Stimulated activated CD4-positive, alpha-beta T cell treated with anti-CD3 and anti-CD28 coated beads, Interleukin-2, amount 100 ng/mL, for 4 hours (primary cell): Measurements from ENCODE around the gene PROK2.
A peak's percentile ranks its signal among the peaks of the same experiment; 100 is the strongest.

Source experiments
- DNase-seq: peaks from one replicate; pipeline ENCODE4 v3.0.0-alpha.2; 2020; ENCODE audit warnings: low read depth

PROK2 gene, protein sequence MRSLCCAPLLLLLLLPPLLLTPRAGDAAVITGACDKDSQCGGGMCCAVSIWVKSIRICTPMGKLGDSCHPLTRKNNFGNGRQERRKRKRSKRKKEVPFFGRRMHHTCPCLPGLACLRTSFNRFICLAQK

DNA sequence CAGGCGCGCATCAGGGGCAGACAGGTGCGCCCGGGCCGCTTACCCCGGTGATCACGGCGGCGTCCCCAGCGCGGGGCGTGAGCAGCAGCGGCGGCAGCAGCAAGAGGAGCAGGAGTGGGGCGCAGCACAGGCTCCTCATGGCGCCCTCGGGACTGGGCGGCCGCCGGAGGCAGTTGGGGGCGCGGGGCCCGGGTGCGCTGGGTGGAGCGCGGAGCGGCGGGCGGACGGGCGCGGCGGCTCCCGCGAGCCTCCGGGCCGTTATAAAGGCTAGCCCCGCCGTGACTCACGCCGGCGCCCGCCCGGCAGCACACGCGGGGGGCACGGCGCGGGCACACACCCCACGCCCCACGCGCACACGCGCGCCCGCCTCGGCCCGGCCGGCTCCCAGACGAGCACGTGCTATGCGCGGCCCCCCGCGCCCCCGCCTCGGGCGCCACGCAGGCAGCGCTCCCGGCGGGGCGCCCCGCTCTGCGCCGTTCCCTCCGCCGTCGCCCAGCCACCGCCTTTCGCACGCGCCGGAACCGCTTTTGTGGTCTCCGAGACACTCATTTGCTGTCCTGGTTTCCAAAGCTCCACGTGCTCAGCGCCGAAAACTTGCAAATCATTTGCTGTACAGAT is at the start of gene PROK2:
PROK2 (minus strand) TSS at position 235 of the 618 bp plus-strand sequence; CDS start at position 139, 96 bp downstream.
- DNase-seq = peak; percentile 24

DNA sequence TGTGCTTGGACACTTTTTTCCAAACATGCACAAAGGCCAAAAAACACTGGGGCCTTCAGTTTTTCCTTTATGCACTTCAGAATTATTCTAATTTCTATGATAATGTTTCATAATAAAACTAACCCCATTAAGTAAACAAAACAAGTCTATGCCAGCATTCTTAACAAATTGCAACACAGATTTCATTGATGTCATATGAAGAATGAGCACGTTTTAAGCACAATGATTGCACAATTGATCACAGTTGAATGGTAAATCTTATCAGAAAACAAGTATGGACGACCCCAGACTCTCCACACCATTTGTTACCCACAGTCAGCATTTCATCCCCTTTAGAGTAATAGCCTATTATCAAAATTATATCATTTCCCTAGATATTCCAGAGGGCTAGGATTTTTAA is 46.7 kb upstream of the PROK2 start:
- DNase-seq = no peak

DNA sequence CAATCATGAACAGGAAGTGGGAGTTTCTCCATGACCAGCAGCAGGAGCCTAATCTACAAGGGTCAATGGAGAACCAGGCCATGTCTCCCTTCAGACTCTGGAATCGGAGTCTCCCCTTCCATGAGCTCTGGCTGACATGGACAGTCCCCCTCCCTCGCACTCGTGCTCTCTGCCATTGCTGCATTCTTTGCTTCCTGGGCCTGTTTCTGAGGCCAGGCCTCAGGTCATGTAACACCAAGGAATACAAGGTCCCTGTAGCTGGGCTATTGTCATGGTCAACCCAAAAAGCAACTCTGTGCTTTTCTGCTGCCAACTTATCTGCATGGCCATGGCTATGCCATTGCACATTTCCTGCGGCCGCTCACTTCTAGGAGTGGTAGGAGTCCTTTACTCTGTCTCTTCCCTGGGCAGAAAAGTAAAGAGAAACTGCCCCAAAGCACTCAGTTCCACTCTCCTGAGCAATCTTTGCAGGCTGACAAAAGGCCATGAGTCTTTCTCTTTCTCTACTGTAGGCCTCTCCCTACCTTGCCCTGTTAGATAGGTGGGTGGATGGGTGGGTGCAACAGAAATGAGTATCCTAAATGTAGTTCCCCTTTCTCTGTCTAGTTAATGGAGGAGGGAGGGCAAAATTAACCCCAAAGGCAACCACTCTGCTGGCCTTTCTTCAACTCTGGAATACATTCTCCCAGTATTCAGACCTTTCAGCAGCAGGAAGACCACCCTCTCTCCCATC is 40.8 kb upstream of the PROK2 start:
- DNase-seq = no peak

DNA sequence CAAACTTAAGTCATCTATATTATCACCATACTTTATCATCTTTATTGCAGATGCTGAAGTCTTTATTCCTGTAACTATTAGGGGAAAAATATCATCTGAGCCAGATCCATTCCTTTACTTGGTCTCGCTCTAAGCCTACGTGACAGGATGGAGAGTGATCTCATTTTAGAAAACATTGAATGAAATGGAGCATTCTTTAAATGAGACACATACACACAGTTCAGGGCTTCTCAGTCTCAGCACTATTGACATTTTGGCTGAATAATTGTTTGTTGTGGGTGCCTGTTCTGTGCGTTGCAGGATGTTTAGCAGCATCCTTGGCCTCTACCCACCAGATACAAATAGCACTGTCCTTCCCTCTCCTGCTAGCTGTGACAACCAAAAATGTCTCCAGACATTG is 36.2 kb upstream of the PROK2 start:
- DNase-seq = no peak

DNA sequence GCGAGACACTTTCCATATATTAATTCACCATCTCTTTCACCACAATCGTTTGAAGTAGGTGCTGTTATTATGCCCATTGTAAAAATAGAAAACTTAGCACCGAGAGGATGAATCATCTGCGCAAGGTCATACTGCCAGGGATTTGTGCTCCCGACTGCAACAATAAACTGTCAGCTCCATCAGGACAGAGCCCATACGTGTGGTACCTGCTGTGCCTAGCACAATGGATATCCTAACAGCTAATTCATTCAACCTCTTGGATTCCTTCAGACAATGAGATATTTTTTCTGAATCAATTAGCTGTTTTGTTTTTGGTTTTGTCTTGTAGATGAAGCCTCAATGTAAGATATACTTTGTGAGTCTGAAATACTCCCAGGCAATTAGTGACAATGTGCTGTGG is 32.3 kb upstream of the PROK2 start:
- no peak for DNase-seq

DNA sequence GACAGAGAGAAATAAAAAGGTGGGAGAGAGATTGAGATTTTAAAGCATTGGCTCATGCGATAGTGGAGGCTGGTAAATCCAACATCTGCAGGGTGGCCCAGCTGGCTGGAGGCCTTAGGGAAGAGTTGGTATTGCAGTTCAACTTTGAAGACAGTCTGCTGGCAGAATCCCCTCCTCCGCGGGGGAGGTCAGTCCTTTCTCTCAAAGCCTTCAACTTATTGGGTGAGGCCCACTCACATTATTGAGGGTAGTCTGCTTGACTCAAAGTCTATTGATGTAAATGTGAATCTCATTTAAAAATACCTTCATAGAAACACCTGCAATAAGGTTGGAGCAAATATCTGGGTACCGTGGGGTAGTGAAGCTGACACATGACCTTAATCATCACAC is 31.8 kb upstream of the PROK2 start:
- DNase-seq = no peak

DNA sequence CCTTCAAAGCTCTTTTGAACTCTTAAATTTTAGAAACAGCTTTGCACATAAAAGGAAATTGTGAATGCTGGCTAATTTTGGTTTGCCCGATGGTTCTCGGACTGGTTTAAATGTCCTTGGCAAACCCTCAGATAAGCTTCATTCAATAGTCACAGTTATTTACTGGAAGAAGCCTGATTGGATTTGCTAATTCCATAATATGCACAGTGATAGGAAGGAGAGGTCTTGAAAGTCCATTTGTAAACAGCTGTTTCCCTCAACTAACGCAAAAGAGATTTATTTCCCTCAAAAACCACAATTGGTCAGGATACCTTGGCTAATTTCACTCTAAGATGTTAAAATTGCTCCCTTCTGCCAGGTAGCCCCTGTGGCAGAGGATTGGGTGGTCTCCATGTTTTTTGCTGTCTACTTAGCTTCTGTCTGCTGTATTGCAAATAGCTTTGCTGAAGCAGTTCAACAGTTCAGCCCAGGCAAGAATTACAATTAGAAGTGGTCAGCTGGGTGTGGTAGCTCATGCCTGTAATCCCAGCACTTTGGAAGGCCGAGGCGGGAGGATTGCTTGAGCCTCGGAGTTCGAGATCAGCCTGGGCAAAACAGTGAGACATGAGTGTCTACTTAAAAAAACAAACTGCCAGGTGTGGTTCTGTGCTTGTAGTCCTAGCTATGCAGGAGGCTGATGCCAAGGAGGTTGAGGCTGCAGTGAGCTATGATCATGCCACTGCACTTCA is 30.6 kb upstream of the PROK2 start:
- no peak for DNase-seq

DNA sequence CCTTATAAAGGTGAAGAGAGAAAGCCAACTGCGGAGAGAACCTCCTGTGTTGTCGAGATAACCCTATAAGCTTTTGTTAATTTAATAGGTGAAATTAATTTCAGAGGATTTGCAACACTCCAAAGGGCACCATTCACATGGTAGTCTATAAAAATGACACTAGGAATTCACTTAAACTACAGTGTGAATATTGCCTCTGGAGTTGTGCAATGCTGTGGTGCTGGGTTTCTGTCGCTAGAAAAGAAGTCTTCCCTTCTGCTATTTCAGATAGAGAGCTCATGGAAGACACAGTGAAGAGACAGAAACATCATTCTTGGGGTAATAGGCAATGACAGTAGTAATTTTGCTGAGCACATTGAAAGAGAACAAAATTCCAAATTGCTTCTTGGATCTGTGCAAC is 28.8 kb upstream of the PROK2 start:
- no peak for DNase-seq

DNA sequence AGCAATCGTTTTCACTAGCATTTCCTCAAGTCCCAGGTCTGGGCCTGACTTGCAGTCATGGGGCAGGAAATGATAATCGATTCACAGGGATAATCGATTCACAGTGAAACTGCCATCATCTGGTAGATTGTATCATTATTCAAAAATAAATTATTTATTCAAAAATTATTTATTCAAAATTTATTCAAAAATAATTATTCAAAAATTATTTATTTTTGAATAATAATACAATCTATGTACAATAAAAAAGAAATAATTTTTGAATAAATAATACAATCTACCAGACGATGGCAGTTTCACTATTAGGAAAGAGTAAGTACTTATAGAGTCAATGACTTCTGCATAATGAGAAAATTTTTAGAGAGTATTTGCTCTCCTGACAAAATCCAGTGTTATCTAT is 28.1 kb upstream of the PROK2 start:
- no peak for DNase-seq

DNA sequence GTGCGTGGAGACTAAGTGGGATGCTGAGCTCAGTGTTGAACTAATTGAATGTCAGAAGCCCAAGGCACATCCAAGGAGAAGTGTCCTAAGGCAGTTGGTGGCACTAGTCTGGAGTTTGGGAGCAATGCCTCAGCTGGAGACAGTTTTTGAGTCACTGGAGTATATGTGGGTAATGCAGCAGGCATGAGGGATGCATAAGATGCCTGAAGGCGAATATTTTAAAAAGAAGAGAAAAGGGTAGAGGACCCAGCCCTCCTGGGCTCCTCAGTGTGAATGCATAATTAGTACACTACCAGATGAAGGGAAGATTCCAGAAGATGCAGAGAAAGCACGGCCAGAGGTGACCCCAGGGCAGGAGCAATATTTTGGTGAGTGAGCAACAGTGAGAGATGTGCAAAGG is 25.1 kb upstream of the PROK2 start:
- no peak for DNase-seq

DNA sequence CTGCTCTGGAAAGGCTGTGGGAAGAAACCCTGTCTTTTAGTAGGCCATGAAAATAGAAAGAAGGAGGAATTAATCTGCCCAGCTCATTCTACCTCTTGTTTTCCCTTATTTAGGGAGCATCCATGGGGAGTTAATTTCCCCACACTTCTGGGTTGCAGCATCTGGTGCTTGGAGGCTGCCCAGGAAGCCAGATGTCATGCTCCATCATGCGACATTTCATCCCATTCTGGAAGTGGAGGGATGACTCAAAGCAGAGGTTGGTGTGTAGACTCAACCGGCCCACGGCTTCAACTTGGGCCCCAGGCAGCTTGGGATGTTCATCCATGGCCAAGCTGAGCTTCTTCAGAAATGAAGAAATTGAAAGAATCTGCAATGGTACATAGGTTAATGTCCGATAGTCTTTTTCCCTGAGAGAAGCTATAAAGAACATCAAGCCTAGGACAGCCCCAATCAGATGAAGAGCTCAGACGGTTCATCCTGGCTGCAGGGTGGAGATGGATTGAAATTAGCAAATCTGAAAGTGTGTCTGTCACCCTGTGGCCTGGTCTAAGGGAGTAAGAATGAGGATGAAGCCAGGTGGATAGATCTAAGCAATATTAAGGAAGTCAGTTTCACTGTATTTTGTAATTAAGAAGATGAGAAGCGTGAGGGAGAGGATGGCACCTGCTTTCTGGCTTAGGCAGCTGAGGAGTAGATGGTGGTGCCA is 24.5 kb upstream of the PROK2 start:
- DNase-seq = no peak

DNA sequence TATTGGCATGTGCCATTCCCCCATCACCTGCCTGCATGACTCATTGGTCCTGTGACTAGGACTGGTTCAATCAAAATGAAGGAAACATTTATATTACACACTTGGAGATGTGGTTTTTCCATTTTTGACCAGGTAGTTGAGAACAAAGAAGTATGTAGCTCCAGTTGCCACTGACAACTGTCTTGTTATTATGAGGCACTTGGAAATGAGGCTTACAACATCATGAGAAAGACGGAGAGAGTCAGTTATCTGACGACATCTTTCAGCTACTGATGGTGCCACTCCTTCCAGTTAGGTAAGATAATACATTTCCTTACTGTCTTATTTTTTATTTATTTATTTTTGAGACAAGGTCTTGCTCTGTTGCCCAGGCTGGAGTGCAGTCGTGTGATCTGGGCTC is 21.8 kb upstream of the PROK2 start:
- DNase-seq = no peak

DNA sequence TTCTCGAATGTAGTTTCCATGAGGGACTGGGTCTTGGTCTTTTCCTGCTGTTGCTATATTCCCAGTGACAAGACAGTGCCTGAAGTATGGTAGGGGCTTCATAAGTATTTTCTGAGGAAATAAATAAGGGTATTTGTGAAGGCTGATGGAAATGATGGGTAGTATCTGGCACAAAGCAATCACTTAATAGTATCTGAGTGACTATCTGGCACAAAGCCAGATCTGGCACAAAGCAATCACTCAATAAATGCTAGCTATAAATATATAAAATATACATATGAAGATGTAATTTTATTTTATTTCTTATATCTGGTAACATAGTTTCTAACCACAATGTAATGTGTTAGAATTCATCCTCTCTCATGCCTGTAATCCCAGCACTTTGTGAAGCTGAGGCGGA is 20.7 kb upstream of the PROK2 start:
- no peak for DNase-seq

DNA sequence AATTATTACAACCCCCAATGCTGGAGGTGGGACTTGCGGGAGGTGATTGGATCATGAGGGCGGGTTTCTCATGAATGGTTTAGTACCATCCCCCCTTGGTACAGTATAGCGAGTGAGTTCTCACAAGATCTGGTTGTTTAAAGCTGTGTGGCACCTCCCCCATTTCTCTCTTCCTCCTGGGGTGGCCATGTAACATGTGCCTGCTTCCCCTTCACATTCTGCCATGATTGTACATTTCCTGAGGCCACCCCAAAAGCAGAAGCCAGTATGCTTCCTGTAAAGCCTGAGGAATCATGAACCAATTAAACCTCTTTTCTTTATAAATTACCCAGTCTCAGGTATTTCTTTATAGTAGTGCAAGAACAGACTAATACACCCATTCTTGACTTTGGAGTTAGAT is 20.3 kb upstream of the PROK2 start:
- no peak for DNase-seq

DNA sequence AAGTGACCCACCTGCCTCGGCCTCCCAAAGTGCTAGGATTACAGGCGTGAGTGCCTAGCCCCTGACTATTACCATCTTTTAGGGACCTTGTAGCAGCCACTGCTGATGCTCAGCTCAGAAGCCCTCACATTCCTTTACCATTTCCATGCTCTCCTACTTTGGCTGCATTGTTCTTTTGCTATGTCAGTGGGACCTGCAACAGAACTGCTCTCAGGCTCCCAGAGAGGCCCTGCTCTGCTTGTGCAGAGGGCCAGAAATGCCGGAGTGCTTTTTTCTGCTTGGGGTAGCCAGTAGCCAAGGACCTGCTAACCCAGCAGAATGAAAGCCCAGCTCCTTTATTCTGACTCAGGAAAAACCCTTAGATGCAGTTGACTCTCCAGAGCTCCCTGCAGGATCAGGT is 18.3 kb upstream of the PROK2 start:
- DNase-seq = no peak

DNA sequence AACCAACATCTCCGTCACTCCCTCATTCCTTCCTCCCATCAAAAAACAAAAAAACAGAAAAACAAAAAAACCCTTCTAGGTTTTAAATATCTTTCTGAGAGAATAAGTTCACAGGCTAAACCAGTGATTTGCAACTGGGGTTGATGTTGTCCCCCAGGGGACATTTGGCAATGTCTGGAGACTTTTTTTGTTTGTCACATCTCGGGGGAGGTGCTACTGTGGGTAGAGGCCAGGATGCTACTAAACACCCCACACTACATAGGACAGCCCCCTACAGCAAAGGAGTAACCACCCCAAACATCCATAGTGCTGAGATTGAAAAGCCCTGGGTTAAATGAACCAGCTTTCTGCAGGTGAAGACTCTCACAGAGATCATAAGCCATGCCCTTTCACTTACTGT is 17.0 kb upstream of the PROK2 start:
- DNase-seq = no peak

DNA sequence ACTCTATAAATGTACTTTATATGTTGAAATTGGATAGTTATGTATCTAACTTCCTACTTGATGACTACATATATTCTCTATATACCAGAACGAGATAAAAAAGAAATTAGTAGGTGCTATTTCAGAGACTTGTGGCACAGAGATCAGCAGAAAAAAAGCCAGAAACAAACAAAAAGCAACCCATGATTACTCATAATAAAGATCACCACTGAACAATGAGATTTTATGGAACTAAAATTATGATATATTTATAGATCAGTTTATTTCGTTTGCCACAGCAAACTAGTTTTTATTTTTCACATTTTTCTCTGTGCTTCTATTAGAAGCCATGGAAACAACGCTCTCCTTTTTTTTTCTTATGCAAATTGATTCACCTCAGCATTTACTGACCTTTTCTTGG is 15.1 kb upstream of the PROK2 start:
- DNase-seq = no peak

DNA sequence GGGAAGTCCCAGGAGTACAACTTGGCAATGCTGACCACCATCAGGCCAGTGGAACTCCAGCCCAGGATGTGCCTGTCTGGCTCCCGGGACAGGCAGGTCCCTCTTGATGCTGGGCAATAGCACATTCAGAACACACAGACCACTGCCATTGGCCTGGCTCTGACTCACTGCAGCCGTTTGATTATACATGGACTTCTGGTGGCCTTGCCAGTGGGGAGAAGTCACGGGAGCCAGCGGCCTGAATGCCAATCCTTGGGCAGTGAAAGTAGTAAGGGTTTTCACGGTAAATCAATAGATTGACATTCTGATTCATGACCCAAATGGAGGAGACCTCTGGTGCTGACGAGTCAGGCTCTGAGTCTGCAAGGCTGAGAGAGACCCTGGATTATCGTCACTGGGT is 12.5 kb upstream of the PROK2 start:
- no peak for DNase-seq

DNA sequence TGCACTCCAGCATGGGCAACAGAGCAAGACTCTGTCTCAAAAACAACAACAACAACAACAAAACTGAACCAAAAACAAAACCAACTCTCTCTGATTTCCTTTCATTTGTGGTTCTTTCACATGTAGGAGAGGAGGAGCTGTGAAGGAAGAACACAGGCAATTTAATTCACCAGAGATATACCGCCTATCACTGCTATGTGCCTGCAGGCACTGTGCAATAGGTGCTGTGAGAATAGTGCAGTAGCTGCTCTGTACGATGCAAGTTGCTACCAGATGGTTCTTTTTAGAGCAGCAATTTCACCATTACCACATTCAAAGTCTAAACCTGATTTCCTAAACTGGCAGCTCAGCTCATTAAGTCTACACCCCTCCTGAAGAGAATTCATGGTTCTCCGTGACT is 11.3 kb upstream of the PROK2 start:
- DNase-seq = no peak

DNA sequence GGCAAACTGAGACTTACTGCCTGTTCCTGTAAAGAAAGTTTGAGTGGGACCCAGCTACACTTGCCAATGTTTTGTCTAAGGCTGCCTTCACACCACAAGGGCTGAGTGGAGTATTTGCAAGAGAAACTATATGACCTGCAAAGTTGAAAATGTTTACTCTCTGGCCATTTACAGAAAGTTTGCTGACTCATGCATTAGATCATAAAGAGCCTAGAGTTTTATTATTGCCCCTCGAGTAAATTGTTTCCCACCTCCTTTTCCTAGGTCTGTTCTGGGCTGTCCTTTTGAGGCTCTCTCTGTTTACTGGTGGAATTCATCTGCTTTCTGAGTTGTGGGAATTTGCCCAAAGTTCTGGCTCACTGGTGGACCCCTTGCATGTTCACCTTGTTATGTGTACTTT is 6.7 kb upstream of the PROK2 start:
- no peak for DNase-seq

DNA sequence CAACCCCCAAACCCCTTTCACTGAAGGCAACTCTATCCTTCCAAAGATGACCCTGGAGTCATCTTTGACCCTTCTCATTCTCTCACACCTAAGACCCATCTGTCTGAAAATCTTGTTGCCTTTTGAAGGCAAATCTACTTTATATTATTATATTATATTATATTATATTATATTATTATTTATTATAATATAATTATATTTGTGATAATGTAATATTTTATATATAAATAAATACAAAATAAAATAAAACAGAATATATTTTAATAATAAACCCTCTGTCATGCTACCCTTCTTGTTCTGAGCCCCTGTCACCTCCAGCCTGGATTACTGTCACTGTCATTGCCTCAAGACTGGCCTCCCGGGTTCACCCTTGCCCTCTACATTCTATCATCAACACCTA is 5.0 kb upstream of the PROK2 start:
- DNase-seq = no peak

DNA sequence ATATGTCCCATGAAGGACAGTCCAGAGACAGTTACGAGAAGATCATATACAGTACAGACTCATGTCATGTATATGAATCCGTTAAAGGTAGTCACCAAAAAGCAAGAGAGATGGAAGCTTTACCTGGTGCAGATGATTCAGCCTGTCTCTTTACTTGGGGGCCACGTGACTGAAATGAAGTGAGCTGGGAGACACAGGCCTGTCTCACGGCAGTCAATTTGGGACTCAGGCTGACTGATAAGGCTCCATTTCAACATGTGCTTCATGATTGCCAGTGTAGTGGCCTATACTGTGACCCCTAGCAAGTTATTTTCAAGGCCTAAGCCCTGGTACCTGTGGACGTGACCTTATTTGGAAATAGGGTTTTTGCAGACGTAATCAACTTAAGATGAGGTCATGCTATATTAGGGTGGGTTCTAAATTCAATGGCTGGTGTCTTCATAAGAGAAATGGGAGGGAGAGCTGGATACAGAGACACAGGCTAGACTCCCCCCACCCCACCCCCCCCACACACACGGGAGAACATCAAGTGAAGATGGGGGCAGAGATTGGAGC is 3.0 kb upstream of the PROK2 start:
- DNase-seq = no peak
